Neutrophil (primary cell): ENCODE results near the gene CENPH.
A peak's percentile ranks its signal among the peaks of the same experiment; 100 is the strongest.
"Not testable (repeated sequence)": the region's sequence is repeated elsewhere in the genome, so short reads cannot be mapped to it uniquely, and the experiment has no call there.

ENCODE experiments used
- H3K27ac ChIP-seq: fragments of 200-600 bp; sonication (generic); 2 replicates; pipeline ENCODE4 v1.5.1; 2016; ENCODE audit warnings: mild to moderate bottlenecking, moderate library complexity
- H3K27me3 ChIP-seq: fragments of 200-600 bp; sonication (generic); 2 replicates; pipeline ENCODE4 v1.6.0; 2016; ENCODE audit warnings: mild to moderate bottlenecking
- H3K36me3 ChIP-seq: fragments of 200-600 bp; sonication (generic); 2 replicates; pipeline ENCODE4 v1.5.1; 2017
- H3K4me1 ChIP-seq, 2 experiments: fragments of 200-600 bp in 1 of 2; sonication (generic) in 1 of 2; 1 replicate in 1 of 2; 2 replicates in 1 of 2; pipeline versions ENCODE4 v1.5.1 to v1.6.1; 2013 to 2016; ENCODE audit warnings: low read depth in 1 of 2, low read length in 1 of 2, mild to moderate bottlenecking in 1 of 2, moderate library complexity in 1 of 2; ENCODE audit not compliant: control insufficient read depth in 1 of 2, insufficient read depth in 1 of 2
- H3K4me3 ChIP-seq, 2 experiments: fragments of 200-600 bp in 1 of 2; sonication (generic) in 1 of 2; 1 replicate in 1 of 2; 2 replicates in 1 of 2; pipeline ENCODE4 v1.5.1; 2013 to 2016; ENCODE audit warnings: low read depth in 1 of 2, low read length in 1 of 2, mild to moderate bottlenecking in 1 of 2, moderate library complexity in 1 of 2
- H3K9me3 ChIP-seq: fragments of 200-600 bp; sonication (generic); 2 replicates; pipeline ENCODE4 v1.5.1; 2016
- TF ChIP-seq, protein P1 (sequence below): fragments of 200-600 bp; sonication (generic); IDR thresholded peaks from 2 replicates; pipeline ENCODE4 v1.5.1; 2016; ENCODE audit warnings: antibody characterized with exemption

CENPH gene

DNA sequence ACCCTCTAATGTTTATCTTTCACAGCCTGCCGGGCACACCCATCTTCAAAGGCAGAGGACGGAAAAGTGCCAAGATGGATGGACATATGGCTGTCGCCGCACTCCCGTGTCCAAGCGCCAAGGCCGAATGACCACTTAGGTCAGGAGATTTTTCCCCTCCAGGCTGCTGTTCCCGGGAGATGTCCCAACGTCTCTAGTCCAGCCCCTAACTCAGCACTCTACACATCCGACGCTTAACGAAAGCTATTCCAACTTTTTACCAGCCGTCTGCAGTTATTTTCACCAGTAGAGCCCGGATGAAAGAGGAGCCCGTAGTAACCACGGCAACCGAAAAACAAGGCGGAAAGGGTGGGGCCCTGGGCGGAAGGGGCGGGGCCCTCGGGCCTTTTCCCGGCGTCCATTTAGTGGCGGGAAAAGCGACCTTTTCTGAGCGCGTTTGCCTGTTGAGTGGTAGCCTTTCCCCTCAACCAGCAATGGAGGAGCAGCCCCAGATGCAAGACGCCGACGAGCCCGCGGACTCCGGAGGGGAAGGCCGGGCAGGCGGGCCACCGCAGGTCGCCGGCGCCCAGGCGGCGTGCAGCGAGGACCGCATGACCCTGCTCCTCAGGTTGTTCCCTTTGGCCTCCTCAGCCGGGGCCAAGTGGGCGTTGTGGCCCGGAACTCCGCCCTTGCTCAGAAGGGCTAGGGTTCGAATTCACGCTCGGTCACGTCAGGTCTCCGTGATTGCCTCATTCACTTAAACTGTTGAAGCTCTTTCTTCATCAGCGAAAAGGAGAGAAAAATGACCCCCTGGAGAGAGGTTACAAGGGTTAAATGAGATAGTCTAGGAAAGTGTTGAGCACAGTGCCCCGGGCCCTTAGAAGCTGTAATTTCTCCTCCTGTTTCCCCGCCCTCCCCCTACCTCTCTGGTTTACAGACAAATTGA, at the start of gene CENPH:
CENPH (plus strand) TSS at position 422 of the 925 bp plus-strand sequence; CDS start at position 474, 52 bp downstream.
- H3K27me3 ChIP-seq = no peaks in the 10 kb centered on the region
- H3K36me3 ChIP-seq = no peaks in the 10 kb centered on the region
- peaks cover 12 to 14% of the 10 kb centered on the region in 2 experiments for H3K4me1 ChIP-seq
- peak within 1 kb of the TSS; percentile 69 to 82 for H3K4me3 ChIP-seq
- no peaks in the 10 kb centered on the region for H3K9me3 ChIP-seq
- TF ChIP-seq, protein P1, sequence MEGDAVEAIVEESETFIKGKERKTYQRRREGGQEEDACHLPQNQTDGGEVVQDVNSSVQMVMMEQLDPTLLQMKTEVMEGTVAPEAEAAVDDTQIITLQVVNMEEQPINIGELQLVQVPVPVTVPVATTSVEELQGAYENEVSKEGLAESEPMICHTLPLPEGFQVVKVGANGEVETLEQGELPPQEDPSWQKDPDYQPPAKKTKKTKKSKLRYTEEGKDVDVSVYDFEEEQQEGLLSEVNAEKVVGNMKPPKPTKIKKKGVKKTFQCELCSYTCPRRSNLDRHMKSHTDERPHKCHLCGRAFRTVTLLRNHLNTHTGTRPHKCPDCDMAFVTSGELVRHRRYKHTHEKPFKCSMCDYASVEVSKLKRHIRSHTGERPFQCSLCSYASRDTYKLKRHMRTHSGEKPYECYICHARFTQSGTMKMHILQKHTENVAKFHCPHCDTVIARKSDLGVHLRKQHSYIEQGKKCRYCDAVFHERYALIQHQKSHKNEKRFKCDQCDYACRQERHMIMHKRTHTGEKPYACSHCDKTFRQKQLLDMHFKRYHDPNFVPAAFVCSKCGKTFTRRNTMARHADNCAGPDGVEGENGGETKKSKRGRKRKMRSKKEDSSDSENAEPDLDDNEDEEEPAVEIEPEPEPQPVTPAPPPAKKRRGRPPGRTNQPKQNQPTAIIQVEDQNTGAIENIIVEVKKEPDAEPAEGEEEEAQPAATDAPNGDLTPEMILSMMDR = no peak
- H3K27ac ChIP-seq = peak within 1 kb of the TSS; percentile 59

- not testable (repeated sequence) for H3K9me3 ChIP-seq, H3K36me3 ChIP-seq, H3K27ac ChIP-seq, H3K4me1 ChIP-seq, H3K27me3 ChIP-seq, H3K4me3 ChIP-seq
Measured at GRCh38 chr5:69140239-69140638, 49.1 kb upstream of the CENPH start.

DNA sequence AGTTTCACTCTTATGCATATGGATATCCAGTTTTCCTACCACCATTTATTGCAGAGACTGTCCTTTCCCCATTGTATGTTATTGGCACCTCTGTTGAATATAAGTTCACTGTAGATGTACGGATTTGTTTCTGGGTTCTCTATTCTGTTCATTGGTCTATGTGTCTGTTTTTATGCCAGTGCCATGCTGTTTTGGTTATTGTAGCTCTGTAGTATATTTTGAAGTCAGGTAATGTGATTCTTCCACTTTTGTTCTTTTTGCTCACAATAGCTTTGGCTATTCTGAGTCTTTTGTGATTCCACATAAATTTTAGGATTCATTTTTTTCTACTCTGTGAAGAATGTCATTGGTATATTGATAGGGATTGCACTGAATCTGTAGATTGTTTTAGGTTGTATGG, 48.6 kb upstream of the CENPH start:
- no peaks in the 10 kb centered on the region for H3K4me1 ChIP-seq
- TF ChIP-seq, protein P1 = no peak
- H3K4me3 ChIP-seq = no peak overlapping the region
- no peaks in the 10 kb centered on the region for H3K36me3 ChIP-seq
- H3K27ac ChIP-seq = no peak overlapping the region
- H3K27me3 ChIP-seq = no peaks in the 10 kb centered on the region
- no peaks in the 10 kb centered on the region for H3K9me3 ChIP-seq

- H3K4me3 ChIP-seq, H3K36me3 ChIP-seq, H3K27me3 ChIP-seq, H3K9me3 ChIP-seq, H3K27ac ChIP-seq, H3K4me1 ChIP-seq: not testable (repeated sequence)
Measured at GRCh38 chr5:69148576-69148975, 40.8 kb upstream of the CENPH start.

GRCh38 chr5:69148981-69149675, 40.3 kb upstream of the CENPH start:
- no peak overlapping the region for H3K4me3 ChIP-seq
- TF ChIP-seq, protein P1 = no peak
- H3K36me3 ChIP-seq = no peaks in the 10 kb centered on the region
- no peaks in the 10 kb centered on the region for H3K4me1 ChIP-seq
- no peaks in the 10 kb centered on the region for H3K9me3 ChIP-seq
- no peaks in the 10 kb centered on the region for H3K27me3 ChIP-seq
- no peak overlapping the region for H3K27ac ChIP-seq

DNA sequence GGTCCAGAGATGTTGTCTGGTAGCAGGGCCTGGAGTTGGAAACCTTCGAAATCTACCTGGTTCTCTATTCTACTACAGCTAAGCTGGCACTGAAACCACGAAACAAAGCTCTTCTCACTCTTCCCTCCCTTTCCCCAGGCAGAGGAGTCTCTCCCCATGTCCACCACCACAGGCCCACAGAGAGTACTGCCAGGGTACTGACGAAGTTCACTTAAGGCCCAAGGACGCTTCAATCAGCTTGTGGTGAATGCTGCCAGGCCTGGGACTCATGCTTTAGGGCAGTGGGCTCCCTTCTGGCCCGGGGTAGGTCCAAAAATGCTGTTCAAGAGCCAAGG, 39.7 kb upstream of the CENPH start:
- H3K9me3 ChIP-seq = no peaks in the 10 kb centered on the region
- H3K4me3 ChIP-seq = no peak overlapping the region
- no peaks in the 10 kb centered on the region for H3K36me3 ChIP-seq
- H3K4me1 ChIP-seq = no peaks in the 10 kb centered on the region
- no peak overlapping the region for H3K27ac ChIP-seq
- H3K27me3 ChIP-seq = no peaks in the 10 kb centered on the region
- TF ChIP-seq, protein P1 = no peak
